B cell (primary cell): ENCODE measurements around the gene ASPRV1. TPM values are rescaled to one million over a fixed set of nuclear protein-coding genes. Genes with fewer than 3 reads are reported as not detected.

ENCODE experiments used
- ATAC-seq: fragments of 200-7000 bp; cut with Tn5 transposase; one replicate; pipeline ENCODE4 v1.10.0; 2021; ENCODE audit warnings: low read depth, mild to moderate bottlenecking, moderate number of reproducible peaks, moderate library complexity
- CTCF ChIA-PET: fragments of 350-600 bp; sonication (Branson Sonifier 250); formaldehyde crosslinking; loops from one replicate; lab custom pipeline; 2021; ENCODE audit warnings: antibody characterized with exemption, inconsistent platforms; lab: Charles Lee
- POLR2A ChIA-PET: fragments of 350-600 bp; sonication (Branson Sonifier 250); formaldehyde crosslinking; loops from one replicate; lab custom pipeline; 2021; ENCODE audit warnings: antibody characterized with exemption; lab: Charles Lee
- DNase-seq: peaks from one replicate; pipeline ENCODE4 v3.0.0; 2013
- H2AFZ ChIP-seq: 2 replicates; pipeline ENCODE4 v1.6.1; 2012; ENCODE audit warnings: mild to moderate bottlenecking, low read depth, low read length; ENCODE audit not compliant: insufficient read depth, poor library complexity, severe bottlenecking
- H3K27ac ChIP-seq, 2 donors: 1 replicate in 1 of 2; 2 replicates in 1 of 2; pipeline ENCODE4 v1.5.1; 2012 to 2013; ENCODE audit warnings: low read length in 2 of 2, mild to moderate bottlenecking in 2 of 2, moderate library complexity in 1 of 2
- H3K27me3 ChIP-seq, 4 experiments: fragments of 200-600 bp in 1 of 4; sonication (generic) in 1 of 4; replicated peaks in 1 of 4; 1 replicate in 2 of 4; 2 replicates in 2 of 4; pipeline versions ENCODE4 v1.6.1 to v1.7.0; 2013 to 2016; ENCODE audit warnings: low read length in 3 of 4, mild to moderate bottlenecking in 2 of 4, mixed read lengths in 1 of 4, moderate library complexity in 1 of 4; ENCODE audit not compliant: insufficient read depth in 4 of 4, control insufficient read depth in 3 of 4; ENCODE audit errors: control extremely low read depth in 1 of 4
- H3K36me3 ChIP-seq, 2 experiments: replicated peaks in 1 of 2; 1 replicate in 1 of 2; 2 replicates in 1 of 2; pipeline versions ENCODE4 v1.6.1 to v1.7.1; 2013; ENCODE audit warnings: low read length in 1 of 2; ENCODE audit not compliant: insufficient read depth in 2 of 2, control insufficient read depth in 1 of 2; ENCODE audit errors: control extremely low read depth in 1 of 2, extremely low read depth in 1 of 2
- H3K4me1 ChIP-seq, 2 donors: fragments of 200-600 bp in 1 of 2; sonication (generic) in 1 of 2; 1 replicate in 1 of 2; 2 replicates in 1 of 2; pipeline versions ENCODE4 v1.5.1 to v1.6.1; 2013 to 2017; ENCODE audit warnings: low read length in 2 of 2; ENCODE audit not compliant: control insufficient read depth in 2 of 2, insufficient read depth in 2 of 2
- H3K4me2 ChIP-seq: replicated peaks from 2 replicates; pipeline ENCODE3; 2012; ENCODE audit warnings: mild to moderate bottlenecking, low read depth, low read length; ENCODE audit not compliant: poor library complexity, severe bottlenecking
- H3K4me3 ChIP-seq, 5 experiments: fragments of 200-600 bp in 1 of 5; sonication (generic) in 1 of 5; 1 replicate in 3 of 5; 2 replicates in 2 of 5; pipeline versions ENCODE4 v1.5.1 to v1.7.0; 2011 to 2016; ENCODE audit warnings: low read length in 4 of 5, mild to moderate bottlenecking in 4 of 5, low read depth in 2 of 5, control low read depth in 1 of 5, moderate library complexity in 1 of 5; ENCODE audit not compliant: insufficient read depth in 1 of 5; ENCODE audit errors: control extremely low read depth in 1 of 5, extremely low read depth in 1 of 5
- H3K79me2 ChIP-seq: fragments of 200-600 bp; sonication (generic); one replicate; pipeline ENCODE4 v1.6.0; 2016; ENCODE audit warnings: low read length; ENCODE audit not compliant: control insufficient read depth, insufficient read depth
- H3K9ac ChIP-seq: fragments of 200-600 bp; sonication (generic); 2 replicates; pipeline ENCODE4 v1.6.1; 2017; ENCODE audit warnings: mild to moderate bottlenecking, low read length, moderate library complexity
- H3K9me3 ChIP-seq, 3 donors: one replicate each; pipeline versions ENCODE4 v1.6.1 to v1.7.1; 2013; ENCODE audit warnings: low read length in 2 of 3; ENCODE audit not compliant: control insufficient read depth in 2 of 3, insufficient read depth in 1 of 3; ENCODE audit errors: control extremely low read depth in 1 of 3
- H4K20me1 ChIP-seq: 2 replicates; pipeline ENCODE4 v1.6.0; 2012; ENCODE audit warnings: mild to moderate bottlenecking, low read length; ENCODE audit not compliant: insufficient read depth, control insufficient read depth, poor library complexity, severe bottlenecking
- H3K27ac Mint-ChIP-seq: one replicate; pipeline ENCODE4 v1.8.0; 2021; ENCODE audit warnings: mixed read lengths
- H3K27me3 Mint-ChIP-seq: one replicate; pipeline ENCODE4 v1.8.0; 2021; ENCODE audit warnings: mixed read lengths
- H3K4me1 Mint-ChIP-seq: one replicate; pipeline ENCODE4 v1.8.0; 2021; ENCODE audit warnings: mixed read lengths
- H3K4me3 Mint-ChIP-seq: one replicate; pipeline ENCODE4 v1.8.0; 2021; ENCODE audit warnings: mixed read lengths
- H3K9me3 Mint-ChIP-seq: one replicate; pipeline ENCODE4 v1.8.0; 2022; ENCODE audit warnings: mixed read lengths; ENCODE audit not compliant: insufficient read depth
- CTCF ChIP-seq: fragments of 200-600 bp; IDR thresholded peaks from one replicate; pipeline ENCODE4 v1.8.0; 2022; ENCODE audit warnings: antibody characterized with exemption, mild to moderate bottlenecking
- EZH2 ChIP-seq: IDR thresholded peaks from 2 replicates; pipeline ENCODE4 v1.6.1; 2012; ENCODE audit warnings: borderline replicate concordance, low read depth, mild to moderate bottlenecking, moderate library complexity, low read length; ENCODE audit not compliant: insufficient read depth, poor library complexity, severe bottlenecking
- whole genome bisulfite sequencing: methylation state at CpG from one replicate; pipeline ENCODE4 v1.1.5; 2013; ENCODE audit warnings: missing lambda C conversion rate; ENCODE audit not compliant: insufficient coverage; 5-methylcytosine and 5-hydroxymethylcytosine counted together
- intact Hi-C: fragments of 100-400 bp; cut with micrococcal nuclease; formaldehyde crosslinking; loops from one replicate; pipeline ENCODE4 v1.10.0; 2022
- polyA plus RNA-seq: library from polyadenylated mRNA; depleted of rRNA; stranded (reverse); fragments of >200 nt; gene quantifications from 2 replicates; pipeline ENCODE4 v1.2.3, GENCODE V29; 2012
- total RNA-seq, 2 donors: library from RNA; stranded (reverse); fragments of 120-200 nt in 1 of 2; gene quantifications; 1 replicate in 1 of 2; 2 replicates in 1 of 2; pipeline versions ENCODE4 v1.2.3 to v1.2.4, GENCODE V29; 2013 to 2022

Gene ASPRV1
- total and polyA plus RNA-seq, 2 donors (not counting 1 experiment from before 2014, with no cell fraction given): 1.1 TPM

GRCh38 chr2:69931832-69932595, 29.4 kb downstream of the ASPRV1 start:
- Histone ChIP-seq H3K4me1 (no peaks in the 10 kb centered on the region), H3K36me3 (peaks cover 8 to 43% of the 10 kb centered on the region in 2 experiments), H3K4me2 (no peak overlapping the region), H3K9ac (no peak overlapping the region), H3K9me3 (no peaks in the 10 kb centered on the region), H3K4me3 (no peak overlapping the region), H4K20me1 (peaks cover 6% of the 10 kb centered on the region), H2AFZ (no peak overlapping the region), H3K27ac (no peak overlapping the region), H3K27me3 (no peaks in the 10 kb centered on the region), H3K79me2 (peaks cover 7% of the 10 kb centered on the region)
- Mint-ChIP-seq H3K27ac (no peak overlapping the region), H3K9me3 (no peaks in the 10 kb centered on the region), H3K27me3 (no peaks in the 10 kb centered on the region), H3K4me3 (no peak overlapping the region), H3K4me1 (peaks cover 10% of the 10 kb centered on the region)
- DNase-seq: no peak
- CTCF ChIA-PET: interaction anchor here (0.5 to 0.7 kb wide), 2 partner anchors 18 to 134 kb away, joined by 3 to 4 read pairs; no protein-coding TSS in a partner anchor
- TF ChIP-seq CTCF: no peak
- no peak for TF ChIP-seq EZH2
- intact Hi-C loops: no loop called here
- 92% methylated on average over 7 of the region's 7 CpGs for WGBS
- POLR2A ChIA-PET: interaction anchor here (0.5 kb wide), 1 partner anchor 134 kb away, joined by 5 read pairs; no protein-coding TSS in a partner anchor
- no peak for ATAC-seq

- H3K4me3 ChIP-seq: peak overlapping the region in 1 of 5 experiments; percentile 14
- no peak overlapping the region for H3K4me3 Mint-ChIP-seq
- ATAC-seq (no peak), DNase-seq (no peak)
- H4K20me1 ChIP-seq: peaks cover 2% of the 10 kb centered on the region
- peaks cover 6 to 32% of the 10 kb centered on the region in 2 experiments for H3K36me3 ChIP-seq
- no peak overlapping the region for H3K4me2 ChIP-seq
- POLR2A ChIA-PET: no interaction called here
- CTCF ChIA-PET: no interaction called here
- H3K27me3 Mint-ChIP-seq: no peaks in the 10 kb centered on the region
- H3K9me3 Mint-ChIP-seq: no peaks in the 10 kb centered on the region
- H3K27ac Mint-ChIP-seq: no peak overlapping the region
- H3K4me1 ChIP-seq: no peaks in the 10 kb centered on the region
- TF ChIP-seq CTCF (no peak), EZH2 (no peak)
- H3K79me2 ChIP-seq: peaks cover 12% of the 10 kb centered on the region
- H3K27me3 ChIP-seq: no peaks in the 10 kb centered on the region
- no peaks in the 10 kb centered on the region for H3K9me3 ChIP-seq
- H3K4me1 Mint-ChIP-seq: peaks cover 4% of the 10 kb centered on the region
- H2AFZ ChIP-seq: no peak overlapping the region
- no CpG with 5 or more reads among the region's 3 CpGs for WGBS
- no peak overlapping the region for H3K27ac ChIP-seq
- no peak overlapping the region for H3K9ac ChIP-seq
- intact Hi-C loops: no loop called here
These were observed 34.4 kb downstream of the ASPRV1 start for GRCh38 chr2:69926849-69927515.
